ENCODE results near the gene FOXD3.
"Not testable (repeated sequence)": the region's sequence is repeated elsewhere in the genome, so short reads cannot be mapped to it uniquely, and the experiment has no call there.

FOXD3 gene

GRCh38 chr1:63352736-63353135, 30.4 kb downstream of the FOXD3 start:
- ChIA-PET POLR2A (no interaction called here), CTCF (interaction anchor here (1.0 kb wide), 1 partner anchor 25 kb away, joined by 4 read pairs; no protein-coding TSS in a partner anchor)
- TF ChIP-seq CTCF (IDR thresholded peaks at IDR 0.05; ENCODE audit: control extremely low read depth, extremely low read depth, low read depth, missing control alignments), result no peak
- no peak for DNase-seq (ENCODE audit: extremely low spot score)

GRCh38 chr1:63356234-63356633, 33.9 kb downstream of the FOXD3 start:
- CTCF ChIA-PET; POLR2A ChIA-PET; DNase-seq (ENCODE audit: extremely low spot score): not testable (repeated sequence)

GRCh38 chr1:63359561-63359960, 37.2 kb downstream of the FOXD3 start:
- ChIA-PET CTCF (interaction anchor here (0.8 to 4.5 kb wide), 4 partner anchors 10 to 33 kb away, joined by 3 to 18 read pairs (median 4); no protein-coding TSS in a partner anchor), POLR2A (no interaction called here)
- DNase-seq (ENCODE audit: extremely low spot score), result no peak
- no peak for TF ChIP-seq CTCF (IDR thresholded peaks at IDR 0.05; ENCODE audit: control extremely low read depth, extremely low read depth, low read depth, missing control alignments)

- CTCF ChIA-PET, result interaction anchor here (1.1 to 4.5 kb wide), 2 partner anchors 12 to 34 kb away, joined by 3 to 18 read pairs; no protein-coding TSS in a partner anchor
- POLR2A ChIA-PET, result no interaction called here
- no peak for DNase-seq (ENCODE audit: extremely low spot score)
- TF ChIP-seq CTCF (IDR thresholded peaks at IDR 0.05; ENCODE audit: control extremely low read depth, extremely low read depth, low read depth, missing control alignments), result no peak
Observed at GRCh38 chr1:63362073-63362472, 39.7 kb downstream of the FOXD3 start.

- POLR2A ChIA-PET, result no interaction called here
- DNase-seq (ENCODE audit: extremely low spot score), result no peak
- TF ChIP-seq CTCF (IDR thresholded peaks at IDR 0.05; ENCODE audit: control extremely low read depth, extremely low read depth, low read depth, missing control alignments), result no peak
Observed at GRCh38 chr1:63362578-63362977, 40.2 kb downstream of the FOXD3 start.

GRCh38 chr1:63363014-63363413, 40.6 kb downstream of the FOXD3 start:
- POLR2A ChIA-PET, result no interaction called here
- no peak for DNase-seq (ENCODE audit: extremely low spot score)
- CTCF ChIA-PET, result interaction anchor here (1.0 kb wide), 1 partner anchor 35 kb away, joined by 3 read pairs; no protein-coding TSS in a partner anchor
- no peak for TF ChIP-seq CTCF (IDR thresholded peaks at IDR 0.05; ENCODE audit: control extremely low read depth, extremely low read depth, low read depth, missing control alignments)

More at GRCh38 chr1:63362578-63362977, 40.2 kb downstream of the FOXD3 start:
- CTCF ChIA-PET, result interaction anchor here (1.0 to 4.5 kb wide), 2 partner anchors 13 to 35 kb away, joined by 3 to 18 read pairs; no protein-coding TSS in a partner anchor

- POLR2A ChIA-PET, result no interaction called here
- DNase-seq (ENCODE audit: extremely low spot score), result no peak
- TF ChIP-seq CTCF (IDR thresholded peaks at IDR 0.05; ENCODE audit: control extremely low read depth, extremely low read depth, low read depth, missing control alignments), result no peak
- CTCF ChIA-PET, result interaction anchor here (1.9 kb wide), 1 partner anchor 44 kb away, joined by 4 read pairs; no protein-coding TSS in a partner anchor
Observed at GRCh38 chr1:63366908-63367214, 44.5 kb downstream of the FOXD3 start.

All from GM10248 (cell line).